Coronary artery (tissue), 2 donors: ENCODE results near the gene HEG1.
"Not testable (repeated sequence)": the region's sequence is repeated elsewhere in the genome, so short reads cannot be mapped to it uniquely, and the experiment has no call there.

Source experiments
- DNase-seq: peaks from one replicate; pipeline ENCODE4 v3.0.0-alpha.2; 2017; ENCODE audit warnings: low spot score
- H3K27ac ChIP-seq, 2 donors: fragments of 200-600 bp; sonication (generic); one replicate each; pipeline ENCODE4 v1.5.1; 2016 to 2019
- H3K4me3 ChIP-seq: fragments of 200-600 bp; sonication (generic); 2 replicates; pipeline ENCODE4 v1.5.1; 2016; ENCODE audit warnings: mild to moderate bottlenecking, moderate library complexity
- TF ChIP-seq, protein P1 (sequence below): fragments of 200-600 bp; sonication (generic); IDR thresholded peaks from one replicate; pipeline ENCODE4 v1.5.1; 2019; ENCODE audit warnings: antibody characterized with exemption

Gene HEG1

DNA sequence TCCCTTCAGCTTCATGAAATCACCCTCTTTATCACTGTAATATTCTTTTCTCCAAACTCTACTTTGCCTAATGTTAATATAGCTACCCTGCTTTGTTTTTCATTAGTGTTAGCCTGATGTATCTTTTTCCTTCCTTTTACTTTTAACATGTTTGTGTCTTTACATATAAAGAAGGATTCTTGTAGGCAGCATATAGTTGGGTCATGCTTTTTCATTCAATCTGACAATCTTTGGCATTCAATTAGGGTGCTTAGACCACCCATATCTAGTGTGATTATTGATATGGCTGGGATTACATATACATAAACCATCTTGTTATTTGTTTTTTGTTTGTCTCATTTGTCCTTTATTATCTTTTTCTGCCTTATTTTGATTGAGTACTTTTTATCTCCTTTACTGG lies 34.9 kb upstream of the HEG1 start:
- Histone ChIP-seq H3K27ac (no peak overlapping the region), H3K4me3 (no peak overlapping the region)
- TF ChIP-seq, protein P1, sequence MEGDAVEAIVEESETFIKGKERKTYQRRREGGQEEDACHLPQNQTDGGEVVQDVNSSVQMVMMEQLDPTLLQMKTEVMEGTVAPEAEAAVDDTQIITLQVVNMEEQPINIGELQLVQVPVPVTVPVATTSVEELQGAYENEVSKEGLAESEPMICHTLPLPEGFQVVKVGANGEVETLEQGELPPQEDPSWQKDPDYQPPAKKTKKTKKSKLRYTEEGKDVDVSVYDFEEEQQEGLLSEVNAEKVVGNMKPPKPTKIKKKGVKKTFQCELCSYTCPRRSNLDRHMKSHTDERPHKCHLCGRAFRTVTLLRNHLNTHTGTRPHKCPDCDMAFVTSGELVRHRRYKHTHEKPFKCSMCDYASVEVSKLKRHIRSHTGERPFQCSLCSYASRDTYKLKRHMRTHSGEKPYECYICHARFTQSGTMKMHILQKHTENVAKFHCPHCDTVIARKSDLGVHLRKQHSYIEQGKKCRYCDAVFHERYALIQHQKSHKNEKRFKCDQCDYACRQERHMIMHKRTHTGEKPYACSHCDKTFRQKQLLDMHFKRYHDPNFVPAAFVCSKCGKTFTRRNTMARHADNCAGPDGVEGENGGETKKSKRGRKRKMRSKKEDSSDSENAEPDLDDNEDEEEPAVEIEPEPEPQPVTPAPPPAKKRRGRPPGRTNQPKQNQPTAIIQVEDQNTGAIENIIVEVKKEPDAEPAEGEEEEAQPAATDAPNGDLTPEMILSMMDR: no peak
- no peak for DNase-seq

DNA sequence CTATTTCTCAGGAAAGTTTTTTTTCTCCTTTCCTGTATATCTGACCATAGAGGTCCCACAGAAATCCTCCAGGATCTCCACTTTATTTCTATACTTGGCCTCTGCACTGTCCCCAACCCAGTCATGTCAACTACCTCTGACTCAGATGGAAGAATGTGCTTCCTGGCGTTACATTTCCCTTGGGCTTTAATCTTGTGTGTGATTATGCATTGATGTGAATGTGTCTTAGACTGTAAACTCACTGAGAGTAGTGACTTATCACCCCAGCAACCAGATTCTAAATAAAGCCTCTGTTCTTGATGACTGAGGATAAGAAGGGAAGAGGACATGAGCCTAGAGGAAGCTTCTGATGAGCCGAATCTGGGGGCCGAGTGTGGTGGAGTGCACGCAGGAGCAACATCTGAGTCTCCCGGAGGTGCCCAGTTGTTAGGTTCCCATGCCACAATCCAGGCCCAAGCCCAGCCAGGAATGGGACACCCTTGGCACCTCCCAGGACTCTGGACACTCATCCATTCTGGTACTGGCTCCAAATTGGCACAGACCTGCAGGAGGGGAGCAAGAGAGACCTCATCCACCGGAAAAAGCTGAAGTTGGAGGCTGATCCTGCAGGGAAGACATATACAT lies 32.1 kb upstream of the HEG1 start:
- Histone ChIP-seq H3K4me3 (no peak overlapping the region), H3K27ac (no peak overlapping the region)
- DNase-seq: no peak
- TF ChIP-seq, protein P1: no peak

DNA sequence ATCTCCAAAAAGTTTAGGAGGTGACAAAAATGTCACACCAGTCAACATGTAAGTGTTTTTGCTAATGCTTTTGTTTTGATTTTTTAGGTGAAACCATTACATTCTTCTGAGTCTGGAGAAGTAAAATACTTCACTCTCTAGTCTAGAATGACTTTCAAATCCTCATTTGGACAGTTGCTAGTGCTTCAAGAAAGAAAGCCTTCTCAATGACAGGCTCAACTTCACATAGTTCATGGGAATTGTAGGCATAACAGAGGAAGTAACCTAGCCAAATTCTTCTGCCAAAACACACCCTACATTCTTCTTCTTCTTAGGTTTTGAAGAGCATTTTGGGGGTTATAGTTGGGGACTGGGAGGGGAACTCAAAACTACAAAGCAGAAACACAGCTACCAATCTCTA lies 29.4 kb upstream of the HEG1 start:
- DNase-seq: no peak
- Histone ChIP-seq H3K4me3 (no peak overlapping the region), H3K27ac (no peak overlapping the region)
- TF ChIP-seq, protein P1: no peak

DNA sequence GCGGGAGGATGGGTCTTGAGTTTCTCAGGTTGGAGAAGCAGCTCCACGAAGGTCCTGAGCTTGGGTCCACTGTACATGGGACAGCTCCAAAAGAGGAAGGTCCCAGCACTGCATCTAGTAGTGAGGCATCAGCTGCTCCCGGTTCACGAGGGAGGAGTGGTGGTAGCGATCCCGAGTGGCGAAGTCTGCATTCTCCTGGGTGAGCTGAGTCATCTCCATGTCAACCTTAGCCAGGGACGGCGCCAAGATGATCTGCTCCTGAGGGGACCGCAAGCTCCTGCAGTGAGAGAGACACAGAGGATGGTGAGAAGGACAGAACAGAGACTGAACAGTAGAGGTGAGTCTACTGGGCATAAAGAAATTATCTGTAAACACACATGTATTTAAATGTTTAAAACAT lies 28.0 kb upstream of the HEG1 start:
- no peak overlapping the region for H3K27ac ChIP-seq
- no peak overlapping the region for H3K4me3 ChIP-seq
- TF ChIP-seq, protein P1: no peak
- no peak for DNase-seq

DNA sequence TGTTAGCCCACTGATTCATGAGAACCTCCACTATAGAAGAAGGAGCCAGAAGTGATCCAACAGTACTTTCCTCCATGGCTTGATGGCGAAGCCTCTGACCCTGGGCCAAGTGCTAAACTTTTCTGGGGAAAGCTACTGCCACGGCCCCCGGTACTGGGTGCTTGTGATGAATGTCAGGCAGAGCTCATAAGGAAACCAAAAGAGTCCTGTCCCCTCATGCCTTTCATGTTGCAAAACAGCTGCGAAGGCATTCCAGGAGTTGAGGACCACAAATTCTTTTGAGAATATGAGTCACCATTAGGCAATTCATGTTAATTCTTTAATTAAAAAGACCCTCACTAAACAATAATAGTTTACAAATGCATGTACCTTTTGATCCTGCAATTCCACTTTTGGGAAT lies 26.5 kb upstream of the HEG1 start:
- DNase-seq, H3K27ac ChIP-seq: not testable (repeated sequence)

DNA sequence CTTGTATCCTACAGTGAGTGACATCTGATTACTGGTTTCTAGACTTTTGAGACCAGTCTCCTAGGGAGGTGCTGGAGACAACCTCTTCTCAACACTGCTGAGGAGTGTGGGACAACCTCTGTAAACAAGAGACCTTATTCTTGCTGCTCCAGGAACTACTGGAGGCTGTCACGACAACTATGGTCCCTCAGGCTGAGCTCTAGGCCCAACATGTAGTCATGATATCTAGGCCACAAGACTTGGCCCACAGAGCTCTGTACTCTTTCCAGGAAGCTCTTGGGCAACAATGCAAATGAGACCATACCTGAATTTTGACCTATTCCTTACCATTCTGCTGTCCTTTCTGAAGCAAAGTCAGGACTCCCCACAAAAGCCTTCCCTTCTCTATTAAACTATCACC lies 24.3 kb upstream of the HEG1 start:
- TF ChIP-seq, protein P1: no peak
- no peak overlapping the region for H3K4me3 ChIP-seq
- H3K27ac ChIP-seq: no peak overlapping the region
- DNase-seq: no peak

More for the DNA sequence above, 26.5 kb upstream of the HEG1 start:
- H3K4me3 ChIP-seq: not testable (repeated sequence)

DNA sequence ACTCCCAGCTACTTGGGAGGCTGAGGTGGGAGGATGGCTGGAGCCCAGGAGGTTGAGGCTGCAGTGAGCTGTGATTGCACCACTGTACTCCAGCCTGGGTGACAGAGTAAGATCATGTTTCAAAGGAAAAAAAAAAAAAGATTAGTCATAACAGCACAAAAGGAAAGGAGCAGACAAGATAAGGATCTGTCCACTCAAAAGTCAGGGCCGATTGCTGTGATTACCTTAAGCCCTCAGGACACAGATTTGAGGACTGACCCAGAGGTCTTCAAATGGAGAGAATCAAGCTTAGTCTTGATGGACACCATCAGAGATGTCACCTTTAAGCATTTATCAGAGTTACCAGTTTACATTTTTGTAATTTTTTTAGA lies 23.9 kb upstream of the HEG1 start:
- TF ChIP-seq, protein P1: no peak
- Histone ChIP-seq H3K4me3 (no peak overlapping the region), H3K27ac (no peak overlapping the region)
- no peak for DNase-seq
